GM12878 (cell line): ENCODE measurements around the gene GSTO1. TPM values are rescaled to one million over a fixed set of nuclear protein-coding genes. Genes with fewer than 3 reads are reported as not detected.

Source experiments
- ATAC-seq: fragments of 200-7000 bp; cut with Tn5 transposase; 3 replicates; pipeline ENCODE4 v1.9.1; 2020; ENCODE audit warnings: mild to moderate bottlenecking, moderate library complexity
- BruUV-seq: library from RNA; stranded (reverse); fragments of 400-500 nt; replicated peaks from 2 replicates; lab custom pipeline; 2021; lab: Mats Ljungman, UMichigan
- CTCF ChIA-PET: fragments of 300-600 bp; sonication (Branson Sonifier 250); formaldehyde crosslinking; extraction: SDS; loops from one replicate; lab custom pipeline; 2021; ENCODE audit warnings: inconsistent platforms; lab: Yijun Ruan, JAX
- POLR2A ChIA-PET: fragments of 350-600 bp; formaldehyde crosslinking; extraction: SDS; loops from one replicate; lab custom pipeline; 2021; ENCODE audit warnings: inconsistent platforms; lab: Charles Lee
- RAD21 ChIA-PET: fragments of 300-600 bp; sonication (Branson Sonifier 250); formaldehyde crosslinking; loops from one replicate; lab custom pipeline; 2023; ENCODE audit warnings: antibody characterized with exemption; ENCODE audit not compliant: unreplicated experiment; lab: Charles Lee
- SMC1A ChIA-PET: fragments of 300-600 bp; sonication (Branson Sonifier 250); formaldehyde crosslinking; loops from one replicate; lab custom pipeline; 2023; ENCODE audit not compliant: unreplicated experiment, uncharacterized antibody; lab: Charles Lee
- DNase-seq: peaks from one replicate; pipeline ENCODE4 v3.0.0-alpha.2; 2011; ENCODE audit warnings: low read depth, low spot score
- FAIRE-seq: peaks from 3 replicates; lab custom pipeline; 2011; peaks lifted over from hg19 to GRCh38; lab: Jason Lieb, UNC
- H2AFZ ChIP-seq: 2 replicates; pipeline ENCODE4 v1.6.0; 2011; ENCODE audit warnings: low read depth, low read length, control low read depth; ENCODE audit not compliant: control insufficient read depth
- H3K27ac ChIP-seq: 2 replicates; pipeline ENCODE4 v1.5.1; 2011; ENCODE audit warnings: control low read depth; ENCODE audit not compliant: control insufficient read depth, insufficient read depth
- H3K27me3 ChIP-seq, 2 experiments: replicated peaks in 1 of 2; 2 replicates each; pipeline versions ENCODE4 v1.6.0 to v1.6.1; 2011; ENCODE audit warnings: low read length in 1 of 2; ENCODE audit not compliant: control insufficient read depth in 2 of 2, insufficient read depth in 2 of 2
- H3K36me3 ChIP-seq, 2 experiments: 2 replicates each; pipeline ENCODE4 v1.5.1; 2011; ENCODE audit warnings: low read length in 1 of 2; ENCODE audit not compliant: control insufficient read depth in 2 of 2, insufficient read depth in 2 of 2
- H3K4me1 ChIP-seq: 2 replicates; pipeline ENCODE4 v1.6.1; 2011; ENCODE audit warnings: mild to moderate bottlenecking, low read length, moderate library complexity, mixed read lengths; ENCODE audit not compliant: control insufficient read depth, insufficient read depth
- H3K4me2 ChIP-seq: 2 replicates; pipeline ENCODE4 v1.6.0; 2011; ENCODE audit warnings: control low read depth; ENCODE audit not compliant: control insufficient read depth, insufficient read depth
- H3K4me3 ChIP-seq: fragments of 200-600 bp; sonication (generic); 2 replicates; pipeline ENCODE4 v1.5.1; 2016
- H3K79me2 ChIP-seq: 2 replicates; pipeline ENCODE4 v1.6.0; 2011; ENCODE audit warnings: low read length; ENCODE audit not compliant: control insufficient read depth, insufficient read depth
- H3K9ac ChIP-seq: 2 replicates; pipeline ENCODE4 v1.8.0; 2011; ENCODE audit warnings: low read length, control low read depth, mixed read lengths; ENCODE audit not compliant: control insufficient read depth, insufficient read depth
- H3K9me3 ChIP-seq: replicated peaks from 3 replicates; pipeline ENCODE4 v1.5.1; 2011; ENCODE audit warnings: mild to moderate bottlenecking, low read length; ENCODE audit not compliant: control insufficient read depth, insufficient read depth
- H4K20me1 ChIP-seq: 2 replicates; pipeline ENCODE4 v1.6.0; 2011; ENCODE audit not compliant: control insufficient read depth, insufficient read depth
- CBFB ChIP-seq: IDR thresholded peaks from 2 replicates; pipeline ENCODE4 v1.6.1; 2016; ENCODE audit warnings: antibody characterized with exemption, low read depth
- HCFC1 ChIP-seq: fragments of 150-350 bp; IDR thresholded peaks from 2 replicates; pipeline ENCODE4 v1.6.1; 2014; ENCODE audit warnings: low read length
- ZSCAN29 ChIP-seq: fragments of 450-650 bp; IDR thresholded peaks from 2 replicates; pipeline ENCODE4 v1.6.1; 2017; ENCODE audit warnings: mild to moderate bottlenecking, moderate library complexity
- WGBS: methylation state at CpG from one replicate; pipeline ENCODE4 v1.1.6; 2016; ENCODE audit warnings: low lambda C conversion rate; ENCODE audit not compliant: insufficient replicate concordance, insufficient coverage; ENCODE audit errors: missing lambda C conversion rate; 5-methylcytosine and 5-hydroxymethylcytosine counted together
- in situ Hi-C: fragments of 300-500 bp; cut with MboI; formaldehyde crosslinking; loops from 9 replicates; pipeline ENCODE4 v1.14.3; 2018; ENCODE audit warnings: mixed read lengths
- intact Hi-C: fragments of 100-400 bp; cut with micrococcal nuclease; formaldehyde crosslinking; loops from one replicate; pipeline ENCODE4 v1.14.2; 2022; ENCODE audit not compliant: unreplicated experiment
- polyA plus RNA-seq, 11 experiments: library from polyadenylated mRNA; depleted of rRNA in 4 of 11; unstranded in 6 of 11; stranded (reverse) in 5 of 11; fragments of >200 nt; fragmentation: Nextera tagmentation in 4 of 11; fragmentation: Illumina TruSeq in 1 of 11; extraction: Ambion mirVana in 4 of 11; extraction: Trizol in 1 of 11; gene quantifications; 1 replicate in 1 of 11; 2 replicates in 10 of 11; pipeline versions ENCODE4 v1.2.1 to v1.2.3, GENCODE V29; 2011 to 2016; ENCODE audit warnings: inconsistent platforms in 2 of 11, missing spikeins in 2 of 11, low read depth in 1 of 11
- total RNA-seq, 4 experiments: library from RNA; depleted of rRNA in 3 of 4; stranded (reverse); fragments of >200 nt in 3 of 4; fragmentation: Illumina TruSeq in 1 of 4; extraction: Trizol in 1 of 4; gene quantifications; 2 replicates each; pipeline versions ENCODE4 v1.2.1 to v1.2.3, GENCODE V29; 2013 to 2021
- TF ChIP-seq, protein P1 (sequence below): IDR thresholded peaks from 2 replicates; pipeline ENCODE4 v1.6.1; 2011; ENCODE audit warnings: low read depth, low read length, improper control_type of control experiment, borderline replicate concordance

Gene GSTO1
- total and polyA plus RNA-seq, 10 of the 15 experiments (the other 5 are each of a cell fraction or from before 2014, with no cell fraction given), result 53.1 to 197 (median 112) TPM

DNA sequence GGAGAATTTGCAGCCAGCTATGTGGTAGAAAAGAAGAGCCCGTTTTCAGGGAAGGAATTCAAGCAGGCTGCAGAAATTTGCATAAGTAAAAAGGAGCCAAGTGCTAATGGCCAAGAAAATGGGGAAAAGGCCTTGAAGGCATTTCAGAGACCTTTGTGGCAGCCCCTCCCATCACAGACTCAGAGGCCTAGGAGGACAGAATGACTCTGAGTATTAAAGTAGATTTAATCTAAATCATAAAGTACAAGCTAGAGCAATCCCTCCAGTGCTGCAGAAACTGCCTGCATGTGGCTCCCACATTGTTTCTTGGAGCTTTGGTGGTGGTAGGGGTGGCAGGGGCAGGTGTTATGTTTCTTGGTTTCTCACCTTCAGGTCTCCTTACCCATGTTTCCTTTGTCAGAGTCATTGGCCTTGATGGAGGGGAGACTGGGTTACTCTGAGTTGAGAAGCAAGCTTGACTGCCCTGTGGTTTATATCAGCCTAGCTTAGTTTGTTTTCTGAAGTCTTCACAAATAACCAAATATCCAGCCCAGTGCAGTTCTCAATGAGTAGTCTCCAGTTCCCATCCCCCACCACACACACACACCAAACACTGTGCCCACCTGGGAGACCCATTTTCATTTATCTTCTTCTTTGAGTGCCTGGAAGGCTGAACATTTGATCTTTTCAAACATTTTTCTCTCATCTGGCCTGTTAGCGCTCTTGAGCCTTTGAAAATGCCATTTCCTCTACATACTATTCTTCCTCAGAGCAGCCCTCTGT lies 49.1 kb downstream of the GSTO1 start:
- no peak overlapping the region for H3K4me3 ChIP-seq
- ATAC-seq, result no peak
- H3K9ac ChIP-seq, result no peak overlapping the region
- 50% methylated on average over 2 of the region's 2 CpGs for WGBS
- BruUV-seq, result no TSS peak
- in situ Hi-C loops, result no loop called here
- TF ChIP-seq HCFC1 (no peak), ZSCAN29 (no peak), CBFB (no peak)
- TF ChIP-seq, protein P1, sequence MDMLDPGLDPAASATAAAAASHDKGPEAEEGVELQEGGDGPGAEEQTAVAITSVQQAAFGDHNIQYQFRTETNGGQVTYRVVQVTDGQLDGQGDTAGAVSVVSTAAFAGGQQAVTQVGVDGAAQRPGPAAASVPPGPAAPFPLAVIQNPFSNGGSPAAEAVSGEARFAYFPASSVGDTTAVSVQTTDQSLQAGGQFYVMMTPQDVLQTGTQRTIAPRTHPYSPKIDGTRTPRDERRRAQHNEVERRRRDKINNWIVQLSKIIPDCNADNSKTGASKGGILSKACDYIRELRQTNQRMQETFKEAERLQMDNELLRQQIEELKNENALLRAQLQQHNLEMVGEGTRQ, result no peak
- no peak for FAIRE-seq
- H3K4me2 ChIP-seq, result no peak overlapping the region
- no peak overlapping the region for H3K27ac ChIP-seq
- H4K20me1 ChIP-seq, result no peaks in the 10 kb centered on the region
- H3K27me3 ChIP-seq, result peaks cover 0 to 2% of the 10 kb centered on the region in 2 experiments; a peak in 1 of 4 replicates
- no peaks in the 10 kb centered on the region; the same call in 2 of the 3 replicates for H3K9me3 ChIP-seq
- H2AFZ ChIP-seq, result no peak overlapping the region
- peaks cover 0 to 2% of the 10 kb centered on the region in 2 experiments; a peak in 1 of 4 replicates for H3K36me3 ChIP-seq
- H3K4me1 ChIP-seq, result peaks cover 23% of the 10 kb centered on the region
- DNase-seq, result no peak
- ChIA-PET RAD21 (interaction anchor here (0.8 to 9.0 kb wide), 3 partner anchors 11 to 48 kb away, joined by 3 to 137 read pairs (median 3); partner anchors contain the start of gene CFAP58), CTCF (interaction anchor here (1.3 to 13.3 kb wide), 5 partner anchors 8 to 47 kb away, joined by 3 to 419 read pairs (median 27); partner anchors contain the start of genes CFAP58 and ITPRIP), POLR2A (interaction anchor here (1.6 kb wide), 1 partner anchor 48 kb away, joined by 3 read pairs; no protein-coding TSS in a partner anchor), SMC1A (interaction anchor here (0.9 to 7.3 kb wide), 4 partner anchors 9 to 46 kb away, joined by 3 to 187 read pairs (median 6); partner anchors contain the start of gene CFAP58)
- intact Hi-C loops, result no loop called here
- no peaks in the 10 kb centered on the region for H3K79me2 ChIP-seq
